GM18499 (cell line): Measurements from ENCODE around the gene GMDS.

ENCODE experiments used
- ATAC-seq: cut with Tn5 transposase; IDR thresholded peaks from one replicate; pipeline ENCODE4 v1.9.1; 2021; ENCODE audit warnings: moderate number of reproducible peaks; ENCODE audit not compliant: insufficient read depth, unreplicated experiment

The GMDS gene

GRCh38 chr6:1576711-1577110, 668.7 kb downstream of the GMDS start:
- ATAC-seq = no peak

GRCh38 chr6:1576166-1576565, 669.2 kb downstream of the GMDS start:
- no peak for ATAC-seq

GRCh38 chr6:1575210-1576041, 670.0 kb downstream of the GMDS start:
- no peak for ATAC-seq

- ATAC-seq = no peak
These were observed 670.6 kb downstream of the GMDS start for GRCh38 chr6:1574890-1575209.

- no peak for ATAC-seq
These were observed 671.2 kb downstream of the GMDS start for GRCh38 chr6:1574083-1574761.
